ENCODE measurements around the gene ATF4. TPM values are rescaled to one million over a fixed set of nuclear protein-coding genes. Genes with fewer than 3 reads are reported as not detected.

The ATF4 gene
- total RNA-seq, 1 donor from 2014 or later = 214 TPM

- no peak for DNase-seq
- ATAC-seq = no peak
- intact Hi-C loops (cut with micrococcal nuclease) = no loop called here
Observed at GRCh38 chr22:39568278-39568981, 48.1 kb downstream of the ATF4 start.

- no peak for DNase-seq
- ATAC-seq = no peak
- intact Hi-C loops (cut with micrococcal nuclease) = no loop called here
Observed at GRCh38 chr22:39569066-39569465, 48.7 kb downstream of the ATF4 start.

- ATAC-seq (no peak), DNase-seq (no peak)
- intact Hi-C loops (cut with micrococcal nuclease) = no loop called here
Observed at GRCh38 chr22:39570226-39570625, 49.9 kb downstream of the ATF4 start.

GRCh38 chr22:39570665-39571064 is 50.3 kb downstream of the ATF4 start, which contains the start of gene CACNA1I:
CACNA1I (plus strand) TSS chr22:39570753; CDS start chr22:39570753, 0 bp downstream.
- no peak for DNase-seq
- no peak for ATAC-seq
- intact Hi-C loops (cut with micrococcal nuclease) = no loop called here

- ATAC-seq (no peak), DNase-seq (no peak)
- intact Hi-C loops (cut with micrococcal nuclease) = no loop called here
Observed at GRCh38 chr22:39571538-39571937, 51.2 kb downstream of the ATF4 start.

Other genes starting within 250 kb of the ATF4 start
- gene RPL3, start 200.9 kb upstream of the ATF4 start, total RNA-seq = 319 TPM
- gene SYNGR1, start 170.6 kb upstream of the ATF4 start, total RNA-seq = 41.3 TPM
- gene TAB1, start 120.8 kb upstream of the ATF4 start, total RNA-seq = 18.4 TPM
- gene MGAT3, start 63.5 kb upstream of the ATF4 start, total RNA-seq = 6.3 TPM
- gene MIEF1, start 18.3 kb upstream of the ATF4 start, total RNA-seq = 16.1 TPM
- 58.1 TPM for gene RPS19BP1, start 12.2 kb downstream of the ATF4 start, total RNA-seq
- not detected for gene CACNA1I, start 50.2 kb downstream of the ATF4 start, total RNA-seq